Neural cell (in vitro differentiated cells): ENCODE measurements around the gene NOP9. TPM values are rescaled to one million over a fixed set of nuclear protein-coding genes. Genes with fewer than 3 reads are reported as not detected.

ENCODE experiments used
- H2AFZ ChIP-seq: fragments of 200-600, 300-800 bp; sonication (generic), shearing (Covaris generic); 2 replicates; pipeline ENCODE4 v1.6.0; 2014; ENCODE audit warnings: low read depth, mild to moderate bottlenecking, antibody characterized with exemption, low read length, moderate library complexity
- H3F3A ChIP-seq: fragments of 200-600 bp; shearing (Covaris generic); 2 replicates; pipeline ENCODE4 v1.6.1; 2016; ENCODE audit warnings: mild to moderate bottlenecking, moderate library complexity, mixed read lengths, antibody characterized with exemption, low read length; ENCODE audit not compliant: insufficient read depth, poor library complexity, severe bottlenecking
- H3K27ac ChIP-seq: fragments of 200-600, 300-800 bp; sonication (generic), shearing (Covaris generic); 2 replicates; pipeline ENCODE4 v1.5.1; 2014; ENCODE audit warnings: mild to moderate bottlenecking, low read length, moderate library complexity
- H3K27me3 ChIP-seq: fragments of 300-800, 200-600 bp; sonication (generic), shearing (Covaris generic); 2 replicates; pipeline ENCODE4 v1.6.0; 2014; ENCODE audit warnings: mild to moderate bottlenecking, low read depth, low read length, moderate library complexity; ENCODE audit not compliant: insufficient read depth
- H3K36me3 ChIP-seq: fragments of 300-800, 200-600 bp; sonication (generic), shearing (Covaris generic); 2 replicates; pipeline ENCODE4 v1.5.1; 2014; ENCODE audit warnings: mild to moderate bottlenecking, antibody characterized with exemption, low read length, moderate library complexity; ENCODE audit not compliant: insufficient read depth
- H3K4me2 ChIP-seq: fragments of 300-800, 200-600 bp; sonication (generic), shearing (Covaris generic); 2 replicates; pipeline ENCODE4 v1.6.0; 2014; ENCODE audit warnings: mild to moderate bottlenecking, low read length
- H3K4me3 ChIP-seq: fragments of 300-800, 200-600 bp; sonication (generic), shearing (Covaris generic); 2 replicates; pipeline ENCODE4 v1.5.1; 2014; ENCODE audit warnings: mild to moderate bottlenecking, low read length, moderate library complexity
- H3K79me2 ChIP-seq: fragments of 200-600 bp; shearing (Covaris generic); replicated peaks from 2 replicates; pipeline ENCODE4 v1.6.0; 2014; ENCODE audit warnings: mild to moderate bottlenecking, low read length, moderate library complexity; ENCODE audit not compliant: insufficient read depth
- H3K9ac ChIP-seq: fragments of 300-800, 200-600 bp; sonication (generic), shearing (Covaris generic); 2 replicates; pipeline ENCODE4 v1.6.1; 2016; ENCODE audit warnings: mild to moderate bottlenecking, low read length, mixed read lengths
- H3K9me2 ChIP-seq: fragments of 200-600 bp; shearing (Covaris generic); 2 replicates; pipeline ENCODE4 v1.6.1; 2016; ENCODE audit warnings: mild to moderate bottlenecking, low read length, mixed read lengths; ENCODE audit not compliant: insufficient read depth
- H3K9me3 ChIP-seq: fragments of 200-600, 300-800 bp; sonication (generic), shearing (Covaris generic); 2 replicates; pipeline ENCODE4 v1.6.1; 2016; ENCODE audit warnings: mild to moderate bottlenecking, mixed run types, low read length, moderate library complexity, mixed read lengths
- H4K20me1 ChIP-seq: fragments of 200-600 bp; shearing (Covaris generic); 2 replicates; pipeline ENCODE4 v1.6.1; 2016; ENCODE audit warnings: mild to moderate bottlenecking, mixed run types; ENCODE audit not compliant: insufficient read depth
- EP300 ChIP-seq: fragments of 450-650 bp; conservative IDR thresholded peaks from 2 replicates; pipeline ENCODE4 v1.6.1; 2014; ENCODE audit warnings: antibody characterized with exemption, mild to moderate bottlenecking, moderate library complexity; ENCODE audit not compliant: poor library complexity, severe bottlenecking
- EZH2 ChIP-seq: fragments of 200-600, 300-800 bp; shearing (Covaris generic), sonication (generic); IDR thresholded peaks from 2 replicates; pipeline ENCODE4 v1.6.1; 2014; ENCODE audit warnings: antibody characterized with exemption, low read length, borderline replicate concordance, mild to moderate bottlenecking; ENCODE audit not compliant: insufficient read depth, poor library complexity, severe bottlenecking
- MXI1 ChIP-seq: fragments of 450-650 bp; conservative IDR thresholded peaks from 2 replicates; pipeline ENCODE4 v1.6.1; 2014; ENCODE audit warnings: antibody characterized with exemption, mild to moderate bottlenecking; ENCODE audit not compliant: poor library complexity, severe bottlenecking
- POLR2AphosphoS5 ChIP-seq: IDR thresholded peaks from 2 replicates; pipeline ENCODE4 v1.6.1; 2012
- RAD21 ChIP-seq: fragments of 450-650 bp; conservative IDR thresholded peaks from 2 replicates; pipeline ENCODE4 v1.6.1; 2014; ENCODE audit warnings: antibody characterized with exemption, mild to moderate bottlenecking, moderate library complexity
- SMC3 ChIP-seq: fragments of 450-650 bp; conservative IDR thresholded peaks from 2 replicates; pipeline ENCODE4 v1.6.1; 2014; ENCODE audit warnings: antibody characterized with exemption, mild to moderate bottlenecking, moderate library complexity; ENCODE audit not compliant: poor library complexity
- polyA plus RNA-seq: library from polyadenylated mRNA; depleted of rRNA; stranded (reverse); fragments of >200 nt; gene quantifications from 2 replicates; pipeline ENCODE4 v1.2.3, GENCODE V29; 2014
- TF ChIP-seq, protein P1 (sequence below): fragments of 450-650 bp; IDR thresholded peaks from 2 replicates; pipeline ENCODE4 v1.5.1; 2014; ENCODE audit warnings: antibody characterized with exemption, mild to moderate bottlenecking, moderate library complexity; ENCODE audit not compliant: poor library complexity, severe bottlenecking
- TF ChIP-seq, protein P2 (sequence below): IDR thresholded peaks from 2 replicates; pipeline ENCODE4 v1.6.1; 2012; ENCODE audit warnings: borderline replicate concordance

The NOP9 gene
- polyA plus RNA-seq, 1 donor from 2014 or later, result 13.0 TPM

DNA sequence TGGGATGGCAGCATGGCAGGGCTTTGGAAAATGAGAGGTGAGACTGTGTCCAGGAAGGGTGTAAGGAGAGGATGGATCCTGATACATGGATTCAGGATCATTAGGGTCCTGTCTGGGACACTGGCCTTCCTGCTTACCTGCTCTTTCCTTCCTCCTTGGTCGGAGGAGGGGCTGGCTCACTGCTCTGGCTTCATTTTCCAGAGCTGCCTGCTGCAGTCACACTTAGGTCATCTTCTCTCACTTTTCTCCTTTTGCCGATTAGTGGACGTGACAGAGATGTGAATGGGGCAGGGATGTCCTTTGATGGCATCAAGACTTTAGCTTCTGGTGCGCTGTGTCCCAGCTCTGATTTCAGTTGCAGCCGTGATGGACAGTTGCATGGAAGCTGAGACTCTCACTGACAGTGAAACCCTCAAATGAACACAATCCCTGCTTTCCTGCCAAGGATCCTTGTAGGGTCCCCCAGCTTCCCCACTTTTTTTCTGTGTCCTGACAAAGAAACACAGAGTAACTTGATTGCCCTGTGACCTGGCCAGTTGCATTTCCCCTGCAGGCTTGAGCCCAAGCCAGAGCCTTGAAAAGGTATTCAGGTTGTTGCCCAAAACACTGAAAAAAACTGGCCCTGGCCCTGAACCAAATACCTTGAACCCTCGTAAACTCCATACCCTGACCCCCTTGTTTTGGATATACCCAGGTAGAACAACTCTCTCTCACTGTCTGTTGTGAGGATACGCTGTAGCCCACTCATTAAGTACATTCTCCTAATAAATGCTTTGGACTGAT is 8.9 kb downstream of the NOP9 start:
- Histone ChIP-seq H3K4me3 (no peak overlapping the region), H3K27ac (no peak overlapping the region), H2AFZ (no peak overlapping the region), H3K79me2 (no peaks in the 10 kb centered on the region), H3K36me3 (no peaks in the 10 kb centered on the region), H3K9me2 (no peaks in the 10 kb centered on the region), H4K20me1 (no peaks in the 10 kb centered on the region), H3F3A (no peaks in the 10 kb centered on the region), H3K27me3 (no peaks in the 10 kb centered on the region), H3K9ac (no peak overlapping the region), H3K4me2 (no peak overlapping the region), H3K9me3 (no peaks in the 10 kb centered on the region)
- no peak for TF ChIP-seq MXI1
- peak; percentile 6 for TF ChIP-seq SMC3

DNA sequence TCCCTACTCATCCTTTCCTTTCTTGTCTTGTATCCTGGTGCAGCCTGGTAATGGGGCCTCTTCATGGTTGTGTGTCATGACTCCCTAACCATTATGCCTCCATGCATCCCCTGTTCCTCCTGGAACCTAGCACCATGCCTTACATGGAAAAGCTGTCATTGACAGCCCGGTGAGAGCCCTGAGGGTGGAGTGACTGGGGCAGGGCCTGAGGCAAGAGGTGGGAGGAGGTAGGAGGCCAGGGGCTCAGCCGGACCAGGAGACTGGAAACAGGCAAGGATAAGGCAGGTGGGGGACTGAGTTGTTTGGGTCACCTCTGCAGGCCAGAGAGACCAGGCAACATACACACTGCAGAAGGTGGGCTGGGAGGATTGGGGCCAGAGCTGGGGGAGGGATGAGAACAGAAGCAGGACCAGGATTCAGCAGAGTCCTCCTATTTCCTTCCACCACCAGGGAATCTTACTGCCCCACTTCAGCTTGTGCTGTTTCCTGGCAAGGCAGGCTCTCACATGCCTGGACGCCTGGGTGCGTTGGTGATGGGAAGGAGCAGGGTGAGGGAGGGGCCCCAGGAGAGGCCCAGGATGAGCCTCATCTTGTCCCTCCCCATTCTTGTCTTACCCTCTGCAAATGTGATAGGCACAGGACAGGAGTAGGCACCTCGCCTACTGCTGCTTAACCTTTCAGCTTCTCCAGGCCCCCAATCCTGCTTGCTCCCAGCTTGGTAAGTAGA is 10.1 kb downstream of the NOP9 start, which contains the start of gene LTB4R2:
Gene LTB4R2 (plus strand): TSS at position 603 of the 727 bp plus-strand sequence. CDS start 525 bp downstream, outside the sequence.
- H3K9ac ChIP-seq, result no peak within 1 kb of the TSS
- no peak within 1 kb of the TSS for H3K27ac ChIP-seq
- no peaks in the 10 kb centered on the region for H3F3A ChIP-seq
- H3K4me2 ChIP-seq, result no peak within 1 kb of the TSS
- no peaks in the 10 kb centered on the region for H3K9me3 ChIP-seq
- H4K20me1 ChIP-seq, result no peaks in the 10 kb centered on the region
- H3K9me2 ChIP-seq, result no peaks in the 10 kb centered on the region
- H3K36me3 ChIP-seq, result no peaks in the 10 kb centered on the region
- TF ChIP-seq, protein P1, sequence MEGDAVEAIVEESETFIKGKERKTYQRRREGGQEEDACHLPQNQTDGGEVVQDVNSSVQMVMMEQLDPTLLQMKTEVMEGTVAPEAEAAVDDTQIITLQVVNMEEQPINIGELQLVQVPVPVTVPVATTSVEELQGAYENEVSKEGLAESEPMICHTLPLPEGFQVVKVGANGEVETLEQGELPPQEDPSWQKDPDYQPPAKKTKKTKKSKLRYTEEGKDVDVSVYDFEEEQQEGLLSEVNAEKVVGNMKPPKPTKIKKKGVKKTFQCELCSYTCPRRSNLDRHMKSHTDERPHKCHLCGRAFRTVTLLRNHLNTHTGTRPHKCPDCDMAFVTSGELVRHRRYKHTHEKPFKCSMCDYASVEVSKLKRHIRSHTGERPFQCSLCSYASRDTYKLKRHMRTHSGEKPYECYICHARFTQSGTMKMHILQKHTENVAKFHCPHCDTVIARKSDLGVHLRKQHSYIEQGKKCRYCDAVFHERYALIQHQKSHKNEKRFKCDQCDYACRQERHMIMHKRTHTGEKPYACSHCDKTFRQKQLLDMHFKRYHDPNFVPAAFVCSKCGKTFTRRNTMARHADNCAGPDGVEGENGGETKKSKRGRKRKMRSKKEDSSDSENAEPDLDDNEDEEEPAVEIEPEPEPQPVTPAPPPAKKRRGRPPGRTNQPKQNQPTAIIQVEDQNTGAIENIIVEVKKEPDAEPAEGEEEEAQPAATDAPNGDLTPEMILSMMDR, result no peak
- TF ChIP-seq, protein P2, sequence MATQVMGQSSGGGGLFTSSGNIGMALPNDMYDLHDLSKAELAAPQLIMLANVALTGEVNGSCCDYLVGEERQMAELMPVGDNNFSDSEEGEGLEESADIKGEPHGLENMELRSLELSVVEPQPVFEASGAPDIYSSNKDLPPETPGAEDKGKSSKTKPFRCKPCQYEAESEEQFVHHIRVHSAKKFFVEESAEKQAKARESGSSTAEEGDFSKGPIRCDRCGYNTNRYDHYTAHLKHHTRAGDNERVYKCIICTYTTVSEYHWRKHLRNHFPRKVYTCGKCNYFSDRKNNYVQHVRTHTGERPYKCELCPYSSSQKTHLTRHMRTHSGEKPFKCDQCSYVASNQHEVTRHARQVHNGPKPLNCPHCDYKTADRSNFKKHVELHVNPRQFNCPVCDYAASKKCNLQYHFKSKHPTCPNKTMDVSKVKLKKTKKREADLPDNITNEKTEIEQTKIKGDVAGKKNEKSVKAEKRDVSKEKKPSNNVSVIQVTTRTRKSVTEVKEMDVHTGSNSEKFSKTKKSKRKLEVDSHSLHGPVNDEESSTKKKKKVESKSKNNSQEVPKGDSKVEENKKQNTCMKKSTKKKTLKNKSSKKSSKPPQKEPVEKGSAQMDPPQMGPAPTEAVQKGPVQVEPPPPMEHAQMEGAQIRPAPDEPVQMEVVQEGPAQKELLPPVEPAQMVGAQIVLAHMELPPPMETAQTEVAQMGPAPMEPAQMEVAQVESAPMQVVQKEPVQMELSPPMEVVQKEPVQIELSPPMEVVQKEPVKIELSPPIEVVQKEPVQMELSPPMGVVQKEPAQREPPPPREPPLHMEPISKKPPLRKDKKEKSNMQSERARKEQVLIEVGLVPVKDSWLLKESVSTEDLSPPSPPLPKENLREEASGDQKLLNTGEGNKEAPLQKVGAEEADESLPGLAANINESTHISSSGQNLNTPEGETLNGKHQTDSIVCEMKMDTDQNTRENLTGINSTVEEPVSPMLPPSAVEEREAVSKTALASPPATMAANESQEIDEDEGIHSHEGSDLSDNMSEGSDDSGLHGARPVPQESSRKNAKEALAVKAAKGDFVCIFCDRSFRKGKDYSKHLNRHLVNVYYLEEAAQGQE, result no peak
- TF ChIP-seq MXI1, result no peak
- H3K27me3 ChIP-seq, result no peaks in the 10 kb centered on the region
- H2AFZ ChIP-seq, result no peak within 1 kb of the TSS
- H3K79me2 ChIP-seq, result no peaks in the 10 kb centered on the region
- no peak within 1 kb of the TSS for H3K4me3 ChIP-seq

DNA sequence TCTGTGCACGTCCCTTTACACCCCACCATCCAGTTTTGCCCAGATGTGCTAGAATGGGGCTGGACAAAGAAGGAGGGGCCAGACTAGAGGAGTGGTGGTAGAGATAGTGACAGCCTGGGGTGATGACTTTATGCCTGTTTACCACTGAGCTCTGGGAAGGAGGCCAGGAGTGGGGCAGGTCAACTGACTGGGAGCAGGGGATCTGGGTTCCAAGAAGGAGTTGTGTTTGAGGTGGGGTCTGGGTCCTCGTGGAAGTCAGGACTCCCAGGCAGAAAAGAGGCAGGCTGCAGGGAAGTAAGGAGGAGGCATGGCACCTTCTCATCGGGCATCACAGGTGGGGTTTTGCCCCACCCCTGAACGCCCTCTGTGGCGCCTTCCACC is 10.6 kb downstream of the NOP9 start:
- Histone ChIP-seq H3K27ac (no peak overlapping the region), H3F3A (no peaks in the 10 kb centered on the region), H3K4me3 (no peak overlapping the region), H3K9me3 (no peaks in the 10 kb centered on the region), H3K79me2 (no peaks in the 10 kb centered on the region), H3K36me3 (no peaks in the 10 kb centered on the region), H3K4me2 (no peak overlapping the region), H3K27me3 (no peaks in the 10 kb centered on the region), H3K9ac (no peak overlapping the region), H4K20me1 (no peaks in the 10 kb centered on the region), H2AFZ (no peak overlapping the region), H3K9me2 (no peaks in the 10 kb centered on the region)
- TF ChIP-seq, protein P2, result no peak
- no peak for TF ChIP-seq MXI1
- TF ChIP-seq EP300, result no peak
- TF ChIP-seq POLR2AphosphoS5, result no peak
- no peak for TF ChIP-seq EZH2
- TF ChIP-seq RAD21, result no peak
- TF ChIP-seq, protein P1, result no peak
